ENCODE data around the gene RPRD1A. TPM values are rescaled to one million over a fixed set of nuclear protein-coding genes. Genes with fewer than 3 reads are reported as not detected.
"Not testable (repeated sequence)": the region's sequence is repeated elsewhere in the genome, so short reads cannot be mapped to it uniquely, and the experiment has no call there.

The RPRD1A gene
- total RNA-seq, 2 donors from 2014 or later, result 43.0 to 43.1 TPM

- ATAC-seq (no peak), DNase-seq (no peak)
- intact Hi-C loops (cut with DNase I), result no loop called here
Measured at GRCh38 chr18:36038102-36038663, 29.2 kb downstream of the RPRD1A start.

- intact Hi-C loops (cut with DNase I), result no loop called here
- ATAC-seq, result no peak
- DNase-seq, result no peak
Measured at GRCh38 chr18:36035253-36035652, 32.1 kb downstream of the RPRD1A start.

GRCh38 chr18:36034299-36034895, 33.0 kb downstream of the RPRD1A start:
- intact Hi-C loops (cut with DNase I), result no loop called here
- ATAC-seq, result no peak
- DNase-seq, result no peak

- no peak for DNase-seq
- intact Hi-C loops (cut with DNase I), result no loop called here
- ATAC-seq, result no peak
Measured at GRCh38 chr18:36031903-36032302, 35.5 kb downstream of the RPRD1A start.

- ATAC-seq (no peak), DNase-seq (no peak)
- intact Hi-C loops (cut with DNase I), result no loop called here
Measured at GRCh38 chr18:36031407-36031806, 36.0 kb downstream of the RPRD1A start.

- intact Hi-C loops (cut with DNase I), result no loop called here
- DNase-seq (no peak), ATAC-seq (no peak)
Measured at GRCh38 chr18:36028859-36029258, 38.5 kb downstream of the RPRD1A start.

- DNase-seq (no peak), ATAC-seq (no peak)
- intact Hi-C loops (cut with DNase I), result no loop called here
Measured at GRCh38 chr18:36025025-36025424, 42.3 kb downstream of the RPRD1A start.

- ATAC-seq, DNase-seq: not testable (repeated sequence)
- intact Hi-C loops (cut with DNase I), result loop anchor here in 1 of 2 donors (5.0 kb wide), 1 partner anchor 253 kb away; no protein-coding TSS in a partner anchor
Measured at GRCh38 chr18:36024241-36024640, 43.1 kb downstream of the RPRD1A start.

- intact Hi-C loops (cut with DNase I), result loop anchor here in 1 of 2 donors (5.0 kb wide), 1 partner anchor 254 kb away; no protein-coding TSS in a partner anchor
- DNase-seq, result no peak
- no peak for ATAC-seq
Measured at GRCh38 chr18:36023336-36023735, 44.0 kb downstream of the RPRD1A start.

GRCh38 chr18:36020174-36020711, 47.1 kb downstream of the RPRD1A start:
- DNase-seq, result no peak
- intact Hi-C loops (cut with DNase I), result loop anchor here in 1 of 2 donors (5.0 kb wide), 1 partner anchor 257 kb away; no protein-coding TSS in a partner anchor
- no peak for ATAC-seq

GRCh38 chr18:36017232-36017631, 50.1 kb downstream of the RPRD1A start:
- ATAC-seq, result no peak
- intact Hi-C loops (cut with DNase I), result loop anchor here in 1 of 2 donors (2.0 to 10.0 kb wide), 2 partner anchors 78 to 266 kb away; no protein-coding TSS in a partner anchor

GRCh38 chr18:36015629-36016028, 51.7 kb downstream of the RPRD1A start:
- ATAC-seq, result no peak
- no peak for DNase-seq
- intact Hi-C loops (cut with DNase I), result loop anchor here in 1 of 2 donors (2.0 to 10.0 kb wide), 2 partner anchors 79 to 267 kb away; no protein-coding TSS in a partner anchor

More at GRCh38 chr18:36017232-36017631, 50.1 kb downstream of the RPRD1A start:
- DNase-seq, result no peak

GRCh38 chr18:36012891-36013290, 54.5 kb downstream of the RPRD1A start:
- DNase-seq (no peak), ATAC-seq (no peak)
- intact Hi-C loops (cut with DNase I), result loop anchor here in 1 of 2 donors (10.0 kb wide), 1 partner anchor 82 kb away; no protein-coding TSS in a partner anchor

- intact Hi-C loops (cut with DNase I), result no loop called here
- no peak for ATAC-seq
- no peak for DNase-seq
Measured at GRCh38 chr18:36009214-36009613, 58.1 kb downstream of the RPRD1A start.

GRCh38 chr18:36006997-36007396, 60.4 kb downstream of the RPRD1A start:
- no peak for DNase-seq
- intact Hi-C loops (cut with DNase I), result no loop called here
- ATAC-seq, result no peak

- no peak for DNase-seq
- intact Hi-C loops (cut with DNase I), result no loop called here
- no peak for ATAC-seq
Measured at GRCh38 chr18:35999925-36000324, 67.4 kb downstream of the RPRD1A start.

GRCh38 chr18:35998967-35999366, 68.4 kb downstream of the RPRD1A start:
- no peak for ATAC-seq
- no peak for DNase-seq
- intact Hi-C loops (cut with DNase I), result no loop called here

- DNase-seq (no peak), ATAC-seq (no peak)
- intact Hi-C loops (cut with DNase I), result no loop called here
Measured at GRCh38 chr18:35993013-35993412, 74.3 kb downstream of the RPRD1A start.

- DNase-seq, result no peak
- no peak for ATAC-seq
- intact Hi-C loops (cut with DNase I), result no loop called here
Measured at GRCh38 chr18:35991696-35992095, 75.7 kb downstream of the RPRD1A start.

- ATAC-seq (no peak), DNase-seq (no peak)
- intact Hi-C loops (cut with DNase I), result no loop called here
Measured at GRCh38 chr18:35983818-35984217, 83.5 kb downstream of the RPRD1A start.

- no peak for DNase-seq
Measured at GRCh38 chr18:35983147-35983546, 84.2 kb downstream of the RPRD1A start.

More at GRCh38 chr18:35983147-35983546, 84.2 kb downstream of the RPRD1A start:
- no peak for ATAC-seq
- intact Hi-C loops (cut with DNase I), result no loop called here

Measured in left cardiac atrium (tissue), 4 donors.